Cortex of kidney (tissue), 1 donor: ENCODE results near the gene NES.

Source experiments
- DNase-seq: peaks from one replicate; lab custom pipeline; 2025; lab: John Stamatoyannopoulos, UW

Gene NES

DNA sequence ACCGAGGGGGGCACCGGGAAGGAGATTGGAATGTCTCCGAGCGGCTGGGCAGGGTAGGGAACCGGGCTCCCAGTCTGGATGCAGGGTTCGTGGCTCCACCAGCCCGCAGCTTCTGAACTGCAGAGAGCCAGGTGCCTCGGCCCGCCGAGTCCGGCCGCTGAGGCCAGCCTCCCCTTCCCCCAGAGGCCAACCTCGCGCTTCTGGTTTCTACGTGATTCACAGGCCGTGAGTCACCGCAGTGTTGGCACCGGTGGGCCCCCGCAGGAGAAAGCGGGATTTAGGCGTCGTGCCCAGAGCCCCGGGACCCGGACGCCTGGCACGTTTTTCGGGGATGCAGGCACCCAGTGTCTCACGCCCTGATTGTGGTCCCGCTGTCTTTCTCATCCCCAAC, 27.7 kb upstream of the NES start:
- no peak for DNase-seq

DNA sequence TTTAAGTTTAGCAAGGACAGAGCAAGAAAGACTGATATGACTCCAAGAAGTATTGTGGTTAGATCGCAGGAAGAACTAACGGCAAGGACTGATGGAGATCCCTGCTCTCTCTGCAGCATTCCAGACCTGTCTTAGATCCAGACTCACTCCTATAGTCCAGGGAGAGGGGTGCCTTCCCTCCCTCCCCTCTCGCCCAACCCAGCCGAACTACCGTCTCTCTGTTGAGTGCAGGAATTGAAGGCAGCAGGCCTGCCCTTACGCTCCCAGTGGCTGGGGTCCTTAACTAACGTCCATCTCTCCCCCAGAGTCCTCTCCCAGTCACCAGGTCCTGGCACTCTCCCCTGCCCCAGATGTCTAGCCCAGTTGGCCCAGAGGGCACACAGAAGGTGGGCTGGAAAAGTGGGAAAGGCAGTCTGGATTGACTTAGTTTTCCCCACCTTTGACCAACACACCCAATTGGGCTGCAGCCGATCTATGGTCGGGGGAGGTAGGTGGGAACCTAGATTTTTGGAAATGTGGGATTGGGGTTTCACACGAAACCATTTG, 27.0 kb upstream of the NES start:
- DNase-seq: no peak

DNA sequence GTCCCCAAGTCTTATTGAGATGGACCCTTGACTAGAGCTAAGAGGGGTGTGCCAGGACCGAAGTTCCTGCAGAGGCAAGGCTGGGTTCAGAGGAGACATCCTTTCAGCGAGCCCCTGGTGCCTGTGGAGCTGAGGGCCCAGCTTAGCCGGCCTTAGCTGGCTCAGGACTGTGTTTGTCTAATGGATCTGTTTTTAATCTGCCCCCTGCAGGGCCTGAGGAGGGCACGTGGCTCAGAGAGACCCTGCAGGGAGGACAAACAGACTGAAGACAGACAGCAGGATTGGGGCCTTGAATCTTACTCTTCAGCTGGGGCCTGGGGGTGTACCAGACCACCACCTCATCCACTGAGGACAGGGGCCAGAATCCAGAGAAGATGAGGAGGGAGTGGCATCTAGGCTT, 26.5 kb upstream of the NES start:
- DNase-seq: no peak

DNA sequence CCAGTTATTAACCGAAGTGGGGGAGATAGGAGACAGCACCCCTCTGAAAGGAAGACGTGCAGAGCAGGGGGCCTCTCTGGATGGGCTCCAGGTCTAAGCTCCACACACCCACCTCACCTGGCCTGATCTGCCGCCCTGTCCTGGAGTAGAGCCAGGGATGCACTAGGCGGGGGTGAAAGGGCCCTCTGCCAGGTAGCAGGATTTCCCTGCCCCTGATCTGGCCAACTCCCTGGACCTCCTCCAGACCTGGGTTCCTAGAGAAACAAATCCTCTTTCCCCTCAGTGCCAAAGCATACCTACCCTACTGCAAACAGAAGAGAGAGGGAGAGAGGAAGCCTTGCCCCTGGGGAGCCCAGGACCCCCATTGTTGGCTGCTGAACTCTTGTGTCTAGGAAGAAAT, 26.1 kb upstream of the NES start:
- DNase-seq: no peak

DNA sequence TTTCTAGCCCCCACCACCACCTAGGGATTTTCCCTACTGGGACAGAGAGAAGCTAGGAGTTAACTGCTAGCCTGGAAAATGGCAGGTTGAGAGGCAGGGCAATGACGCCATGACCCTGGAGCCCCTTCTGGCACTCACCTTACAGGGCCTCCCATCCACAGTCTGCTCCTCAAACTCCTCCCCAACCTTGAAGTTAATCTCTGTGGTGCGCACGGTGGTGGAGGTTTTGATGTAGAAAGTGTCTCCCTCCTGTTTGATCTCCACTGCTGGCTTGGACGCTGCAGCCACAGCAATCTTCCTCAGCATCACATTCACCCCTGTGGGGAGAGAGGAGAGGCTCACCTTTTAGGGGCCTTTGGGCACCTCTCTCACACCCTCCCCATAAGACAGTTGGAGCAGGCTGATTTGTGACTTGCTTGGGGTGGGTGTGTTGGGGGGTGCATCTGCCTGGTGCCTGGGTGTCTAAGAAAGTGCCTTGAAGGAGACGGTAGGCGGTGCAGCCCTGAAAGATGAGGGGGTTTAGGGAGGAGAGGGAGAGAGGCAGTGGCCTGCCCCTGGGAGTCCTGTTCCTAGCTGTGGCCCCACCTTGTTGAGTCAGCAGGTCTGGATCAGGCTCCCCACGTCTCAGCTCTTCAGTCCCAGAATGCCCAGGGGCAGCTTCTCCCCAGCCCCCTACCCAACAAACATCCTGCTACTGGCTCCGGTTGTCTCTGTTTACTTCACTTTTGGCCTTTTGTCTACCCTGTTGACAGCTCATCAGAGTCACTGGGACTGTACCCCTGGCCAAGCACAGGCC, 23.7 kb upstream of the NES start:
- DNase-seq: no peak

DNA sequence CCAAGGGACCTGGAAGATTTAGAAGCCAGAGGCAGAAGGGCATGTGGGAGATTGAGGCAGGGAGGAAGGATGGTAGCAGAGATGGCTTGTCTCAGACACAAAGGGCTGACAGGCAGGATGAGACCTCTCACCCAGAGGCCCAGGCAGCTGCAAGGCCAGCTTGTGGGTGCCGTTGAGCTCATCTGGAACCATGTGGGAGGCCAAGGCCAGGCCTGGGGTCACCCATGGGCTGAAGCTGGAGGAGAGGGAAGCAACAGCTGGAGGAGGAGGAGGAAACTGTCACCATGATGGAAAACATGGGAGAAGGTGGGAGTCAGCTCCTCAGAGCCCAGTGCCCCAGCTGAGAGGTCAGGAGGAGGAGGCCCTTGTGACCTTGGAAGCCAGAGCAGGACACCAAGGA, 21.8 kb upstream of the NES start:
- no peak for DNase-seq

DNA sequence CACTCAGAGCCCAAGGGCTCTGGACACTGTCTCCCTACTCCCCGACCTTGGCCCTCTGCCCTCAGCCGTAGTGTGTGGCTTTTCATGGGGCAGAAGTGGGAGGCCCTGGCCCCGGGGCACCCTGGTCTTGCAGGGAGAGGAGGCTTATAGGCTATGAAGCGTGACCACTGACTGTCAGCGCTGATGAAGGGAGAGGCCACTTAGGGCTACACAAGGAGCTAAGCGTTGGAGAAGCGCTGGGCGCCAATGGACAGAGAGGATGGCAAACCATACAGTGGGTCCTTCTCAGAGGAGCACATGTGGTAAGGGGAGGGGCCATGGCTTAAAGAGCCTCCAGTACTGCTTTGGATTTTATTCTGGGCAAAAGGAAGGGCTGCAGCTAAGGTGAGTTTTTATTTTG, 20.3 kb upstream of the NES start:
- no peak for DNase-seq

DNA sequence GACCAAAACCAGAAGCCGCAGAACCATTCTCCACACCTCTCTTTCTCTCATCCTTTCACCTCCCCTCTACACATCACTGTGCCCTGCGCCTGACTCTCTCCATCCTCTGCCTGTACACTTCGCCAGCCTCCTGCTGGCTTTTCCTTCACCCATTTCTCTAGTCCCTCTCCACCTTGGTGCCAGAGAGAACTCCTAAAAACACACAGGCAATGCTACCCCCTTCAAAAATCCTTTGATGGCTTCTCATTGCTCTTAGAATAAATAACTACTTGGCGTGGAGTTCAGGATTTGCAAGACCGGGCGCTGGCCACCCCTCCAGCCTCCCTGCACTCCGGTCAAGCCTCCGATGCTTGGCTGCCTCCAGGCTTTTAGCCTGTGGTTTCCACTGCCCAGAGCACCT, 19.5 kb upstream of the NES start:
- DNase-seq: no peak

DNA sequence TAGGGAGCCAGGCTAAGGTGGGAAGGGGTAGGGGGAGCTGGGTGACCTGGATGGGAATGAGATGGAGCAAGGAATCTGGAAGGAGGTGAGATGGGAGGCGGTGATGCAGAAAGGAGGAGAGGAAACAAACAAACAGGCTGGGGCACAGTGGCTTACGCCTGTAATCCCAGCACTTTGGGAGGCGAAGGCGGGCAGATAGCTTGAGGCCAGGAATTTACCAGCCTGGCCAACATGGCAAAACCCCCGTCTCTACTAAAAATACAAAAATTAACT, 17.4 kb upstream of the NES start:
- DNase-seq: no peak

DNA sequence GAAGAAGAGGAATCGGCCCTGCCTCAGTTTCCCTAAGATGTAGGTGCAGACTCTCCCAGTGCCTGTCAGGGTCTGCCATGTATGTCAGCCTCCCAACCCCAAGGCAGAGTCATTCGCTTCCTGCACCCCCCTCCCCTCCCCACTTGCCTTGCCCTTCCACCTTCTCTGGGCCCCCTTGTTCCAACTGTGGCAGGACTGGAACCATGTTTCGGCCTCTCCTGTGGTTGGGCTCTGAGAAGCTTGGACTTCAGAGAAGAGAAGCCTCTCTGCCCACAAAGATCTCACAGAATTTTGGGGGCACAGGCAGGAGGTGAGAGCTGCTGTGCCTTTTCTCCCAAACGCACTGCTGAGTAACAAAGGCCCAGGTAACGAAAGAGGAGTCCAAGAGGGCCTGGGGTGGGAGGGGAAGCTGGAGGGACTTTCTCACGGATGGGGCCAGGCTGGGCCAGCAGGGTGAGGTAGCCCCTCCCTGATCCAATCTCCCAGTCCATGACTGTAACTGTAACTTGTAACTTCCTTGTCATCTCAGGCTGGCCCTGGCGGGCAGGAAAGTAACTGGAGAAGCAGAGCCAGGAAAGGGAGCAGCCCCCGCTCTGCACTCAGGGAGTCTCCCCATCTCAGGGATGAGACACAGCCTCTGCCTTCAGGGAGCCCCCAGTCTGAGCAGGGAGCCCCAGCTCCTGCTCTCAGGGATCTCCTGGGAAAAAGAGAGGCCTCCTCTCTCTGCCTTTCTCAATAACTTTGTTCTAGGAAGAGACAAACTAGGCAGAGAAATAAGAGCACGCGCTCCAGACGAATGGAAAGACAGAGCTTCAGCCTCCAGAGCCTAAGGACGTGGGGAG, 16.9 kb upstream of the NES start:
- DNase-seq: no peak

DNA sequence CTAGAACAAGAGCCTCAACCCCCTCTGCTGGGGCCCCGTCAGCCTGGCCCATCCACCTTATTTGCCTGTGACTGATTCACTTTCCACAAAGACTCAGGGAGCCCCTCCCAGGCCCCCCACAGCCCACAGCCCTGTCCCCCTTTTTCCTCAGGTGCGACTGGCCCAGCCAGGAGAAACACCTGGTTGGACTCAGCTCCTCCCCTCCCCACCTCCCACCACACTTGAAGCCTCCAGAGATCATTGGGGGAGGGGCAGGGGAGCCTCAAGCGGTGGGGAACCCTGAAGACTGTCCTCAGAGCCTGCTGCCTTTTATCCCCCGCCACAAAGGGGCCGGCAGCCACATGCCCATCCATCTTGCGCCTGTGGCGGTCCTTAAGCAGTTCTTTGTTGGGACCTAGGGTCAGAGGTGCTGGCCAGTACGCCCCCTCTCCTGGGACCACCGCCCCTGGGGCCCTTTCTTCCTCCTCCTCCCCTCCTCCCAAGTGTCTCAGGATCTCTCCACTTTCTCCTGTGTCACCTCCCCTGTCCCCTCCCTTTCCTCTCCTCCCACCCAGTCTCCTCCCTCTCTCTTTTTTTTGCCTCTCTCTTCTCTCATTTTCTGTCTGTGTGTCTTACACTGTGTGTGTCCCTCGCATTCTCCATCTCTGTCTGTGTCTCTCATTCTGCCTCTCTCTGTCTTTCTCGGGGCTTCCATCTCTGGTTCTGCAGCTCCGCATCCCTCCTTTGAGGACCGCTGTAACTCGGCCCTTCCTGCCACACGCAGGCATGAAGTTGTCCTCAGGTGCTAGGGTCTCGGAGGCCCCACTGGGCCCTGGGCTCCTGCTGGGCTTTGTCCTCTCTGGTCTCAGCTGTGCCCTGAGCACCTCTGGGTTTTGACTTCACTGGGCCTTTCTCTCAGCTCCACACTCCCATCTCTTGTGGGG, 16.0 kb upstream of the NES start:
- DNase-seq: no peak

DNA sequence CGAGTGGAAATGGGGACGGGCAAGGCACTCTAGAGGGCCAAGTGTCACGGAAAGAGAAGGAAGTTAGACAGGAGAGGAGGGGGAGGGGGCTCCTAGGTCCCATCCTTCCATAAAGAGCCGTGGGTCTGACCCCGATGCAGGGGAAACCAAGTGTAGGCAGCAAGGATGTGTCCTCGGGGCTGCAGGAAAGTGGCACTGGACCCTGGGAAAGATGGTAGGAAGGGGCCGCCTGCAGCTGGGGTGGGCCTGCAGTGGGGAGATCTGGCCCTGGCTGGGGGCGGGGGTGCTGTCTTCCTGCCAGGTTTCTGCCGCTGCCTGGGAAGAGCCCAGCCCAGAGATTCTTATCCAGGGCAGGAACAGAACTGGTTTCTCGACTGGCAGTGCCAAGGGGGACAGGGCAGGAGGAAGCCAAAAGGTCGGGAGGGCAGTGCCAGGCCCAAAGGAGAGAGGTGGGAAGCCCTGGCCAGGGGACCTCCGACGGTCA, 15.3 kb upstream of the NES start:
- DNase-seq: no peak

DNA sequence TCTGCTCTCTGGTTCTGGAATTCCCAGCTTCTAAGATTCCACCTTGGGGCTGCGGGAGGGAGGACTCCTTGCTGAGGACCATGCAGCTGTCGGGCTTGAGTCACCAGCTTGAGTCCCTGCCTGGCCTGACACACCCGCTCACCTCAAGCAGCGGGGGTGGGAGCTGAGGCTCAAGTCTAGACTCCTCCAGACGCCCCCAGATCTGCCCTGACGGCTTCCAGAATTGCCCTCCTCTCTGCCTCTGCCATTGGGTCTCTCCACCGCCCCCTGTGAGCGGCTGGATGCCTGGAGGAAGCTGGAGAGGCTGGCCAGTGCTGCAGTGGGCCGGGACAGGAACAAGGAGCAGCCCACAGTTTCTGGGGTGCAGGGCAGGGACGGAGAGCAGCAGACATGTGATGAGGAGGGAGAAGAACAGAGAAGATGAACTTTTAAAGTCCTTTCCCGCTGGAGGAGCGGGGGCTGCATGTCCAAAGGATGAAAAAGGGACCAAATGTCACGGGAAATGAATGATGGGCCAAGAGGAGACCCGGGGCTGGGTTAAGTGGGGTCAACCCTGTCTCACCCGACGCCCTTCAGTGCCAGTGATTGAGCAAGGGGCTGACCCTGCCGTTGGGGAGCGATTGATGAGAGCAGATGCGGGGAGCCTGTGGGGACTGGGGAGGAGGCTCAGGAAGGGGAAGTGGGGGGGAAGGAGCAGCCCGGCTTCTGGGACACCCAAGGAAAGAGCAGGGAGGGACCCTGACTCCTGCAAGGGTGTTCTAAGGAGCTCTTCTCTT, 14.6 kb upstream of the NES start:
- no peak for DNase-seq

DNA sequence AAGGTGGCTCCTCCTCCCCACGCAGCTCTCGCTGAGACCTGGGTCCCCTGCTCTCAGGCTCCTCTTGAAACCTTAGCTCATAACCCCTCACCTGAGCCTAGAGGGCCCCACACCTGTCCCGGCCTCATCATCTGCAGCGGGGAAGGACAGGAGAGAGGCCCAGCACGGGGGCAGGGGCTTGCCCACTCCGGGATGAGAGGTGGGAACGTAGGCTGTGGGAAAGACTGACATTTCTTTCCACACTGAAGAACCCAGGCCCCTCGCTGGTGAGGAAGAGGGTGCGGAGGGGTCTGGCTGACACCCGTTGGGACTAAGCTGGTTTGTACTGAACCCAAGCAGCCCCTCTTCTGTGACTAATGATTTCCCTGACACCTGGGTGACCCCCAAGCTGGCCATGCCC, 14.0 kb upstream of the NES start:
- no peak for DNase-seq

DNA sequence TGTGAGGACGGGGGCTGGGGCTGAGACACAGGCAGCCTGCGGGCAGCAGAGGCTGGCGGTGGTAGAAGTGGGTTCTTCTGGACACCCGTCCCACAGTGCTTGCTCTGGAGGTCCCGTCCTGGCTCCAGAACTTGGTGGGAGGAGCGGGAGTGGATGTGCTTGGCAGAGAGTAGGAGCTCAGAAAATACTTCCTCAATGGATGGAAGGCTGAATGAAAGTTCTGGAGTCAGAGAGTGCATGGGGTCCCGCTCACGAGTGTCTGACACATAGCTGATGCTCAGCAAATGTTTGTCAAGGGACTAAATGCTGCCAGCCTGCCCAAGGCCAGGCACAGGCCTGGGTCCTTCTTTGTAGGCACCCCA, 13.4 kb upstream of the NES start:
- DNase-seq: no peak

DNA sequence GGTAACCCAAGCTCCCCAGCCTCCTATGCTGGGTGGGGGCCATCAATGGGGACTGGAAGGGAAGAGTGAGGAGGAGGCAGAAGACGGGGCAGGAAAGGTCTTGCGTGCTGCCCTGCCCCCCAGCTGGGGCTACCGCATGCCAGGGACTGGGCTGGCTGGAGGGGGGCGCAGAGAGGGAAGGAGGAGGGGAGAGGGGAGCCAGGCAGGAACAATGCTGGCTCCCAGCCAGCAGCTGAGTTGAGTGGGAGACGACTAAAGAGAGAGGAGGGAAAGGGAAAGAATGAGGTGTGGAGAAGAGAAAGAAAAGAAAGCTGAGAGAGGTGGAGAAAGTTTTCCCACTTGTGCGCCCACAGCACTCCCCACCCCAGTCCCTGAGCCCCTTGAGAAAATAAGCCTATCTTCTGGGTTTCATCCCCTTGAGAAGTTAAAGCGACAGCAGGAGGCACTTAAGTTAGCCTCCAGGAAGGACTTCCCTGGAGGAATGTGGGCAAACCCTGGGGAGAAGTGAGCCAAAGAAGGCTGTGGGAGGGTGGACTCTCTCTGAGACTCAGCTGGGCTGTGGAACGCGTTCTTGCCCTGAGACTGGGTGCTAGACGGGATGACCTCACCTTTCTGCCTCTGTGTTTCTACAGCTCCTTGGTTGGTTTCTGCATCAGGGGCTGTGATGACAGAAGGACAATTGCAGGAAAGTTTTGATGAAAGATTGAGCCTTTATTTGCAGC, 12.9 kb upstream of the NES start:
- no peak for DNase-seq

DNA sequence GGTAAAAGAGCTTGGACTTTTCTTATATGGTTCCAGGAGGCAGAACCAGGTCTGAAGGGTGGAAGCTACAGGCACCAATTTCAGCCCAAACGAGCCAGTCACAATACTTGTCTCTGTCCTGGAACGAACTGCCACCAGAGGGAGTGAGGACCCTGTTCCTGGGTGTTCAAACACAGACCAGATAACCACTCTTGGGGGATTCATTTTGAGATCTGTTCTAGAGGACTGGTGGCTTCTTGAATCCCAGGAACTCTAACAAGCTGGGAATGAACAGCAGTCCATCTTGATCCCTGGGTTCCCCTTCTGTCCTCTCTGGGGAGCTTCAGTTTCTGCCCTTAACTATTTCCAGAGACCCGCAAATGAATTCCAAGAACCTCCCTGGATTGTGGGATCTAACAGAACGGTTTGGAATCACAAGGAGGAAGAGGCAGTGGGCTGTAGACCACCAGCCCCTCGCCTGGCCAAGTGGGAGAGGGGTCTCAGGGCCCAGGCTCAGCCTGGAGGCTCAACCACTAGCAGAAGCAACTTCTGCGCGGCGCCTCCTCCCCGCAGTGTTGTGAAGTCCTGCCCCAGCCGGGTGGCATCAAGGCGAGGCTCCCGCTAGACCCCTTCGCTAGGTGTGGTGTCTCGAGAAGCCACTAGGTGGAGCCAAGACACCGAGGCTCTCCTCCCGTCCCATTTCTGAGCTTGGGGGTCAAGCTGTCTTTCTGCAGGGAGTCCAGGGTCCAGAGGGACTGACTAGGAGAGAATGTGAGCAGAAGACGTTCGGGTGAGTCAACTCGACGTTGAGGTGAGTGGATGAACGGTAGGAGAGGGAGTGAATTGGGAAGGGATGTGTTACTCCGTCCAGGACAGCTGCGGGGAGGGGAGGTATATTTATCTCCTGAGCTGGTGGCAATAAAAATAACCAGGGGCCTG, 12.1 kb upstream of the NES start:
- DNase-seq: no peak

DNA sequence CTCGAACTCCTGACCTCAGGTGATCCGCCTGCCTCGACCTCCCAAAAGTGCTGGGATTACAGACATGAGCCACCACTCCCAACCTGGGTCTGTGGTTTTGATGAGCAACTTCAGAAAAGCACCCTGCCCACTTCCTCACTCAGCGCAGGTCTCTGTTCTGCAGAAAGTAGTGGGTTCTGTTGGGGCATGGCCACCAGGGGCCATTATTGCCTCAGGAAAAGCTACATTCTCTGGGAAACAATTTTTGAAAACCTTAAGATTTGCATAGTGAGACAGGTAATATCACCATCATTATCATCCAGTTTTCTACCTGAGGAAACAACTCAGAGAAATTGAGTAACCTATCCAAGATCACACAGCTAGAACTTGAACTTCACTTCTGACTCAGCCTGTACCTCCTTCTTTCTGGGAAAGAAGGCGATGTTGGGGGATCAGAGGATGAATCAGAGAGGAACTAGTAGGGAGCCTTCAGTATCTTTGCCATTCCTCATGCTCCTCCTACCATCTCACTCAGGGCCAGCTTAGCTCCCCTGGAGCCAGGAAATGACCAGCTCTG, 7.1 kb upstream of the NES start:
- no peak for DNase-seq

DNA sequence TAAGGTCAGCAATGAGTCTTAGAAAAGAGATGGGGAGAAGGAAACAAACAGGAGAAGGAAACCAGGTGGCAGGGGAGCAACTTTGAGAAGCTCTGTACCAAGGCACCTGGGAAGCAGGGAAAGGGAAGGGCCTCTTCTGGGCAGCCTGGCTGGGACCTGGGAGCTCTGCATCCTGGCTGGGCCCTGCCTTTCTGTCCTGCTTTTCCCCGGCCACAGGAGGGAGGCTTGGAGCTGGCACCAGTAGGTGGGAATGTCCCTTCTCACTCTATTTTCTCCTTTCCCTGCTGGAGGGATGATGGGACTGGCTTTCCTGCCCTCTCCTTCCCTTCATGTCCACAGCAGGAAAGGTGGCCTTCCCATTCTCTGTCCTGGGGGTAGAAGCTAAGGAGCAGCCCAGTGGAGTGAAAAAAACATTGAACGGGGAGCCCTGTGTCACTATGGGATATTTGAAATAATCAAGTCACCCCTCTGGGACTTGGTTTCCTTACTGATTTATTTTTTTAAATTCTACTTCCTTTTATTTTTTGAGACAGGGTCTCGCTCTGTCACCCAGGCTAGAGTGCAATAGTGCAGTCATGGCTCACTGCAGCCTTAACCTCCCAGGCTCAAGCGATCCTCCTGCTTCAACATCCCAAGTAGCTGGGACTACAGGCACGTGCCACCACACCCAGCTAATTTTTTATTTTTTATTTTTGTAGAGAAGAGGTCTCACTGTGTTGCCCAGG, 5.1 kb upstream of the NES start:
- DNase-seq: no peak
